GM23338 (cell line): ENCODE data around the gene YPEL1.

Source experiments
- CREB1 ChIP-seq: fragments of 250-450 bp; sonication (Bioruptor Pico); IDR thresholded peaks from 2 replicates; pipeline ENCODE4 v1.5.0; 2020; ENCODE audit warnings: low read depth, mild to moderate bottlenecking, moderate library complexity
- EZH2phosphoT487 ChIP-seq: fragments of 200-600 bp; sonication (generic); IDR thresholded peaks from one replicate; pipeline ENCODE4 v1.8.1; 2018; ENCODE audit warnings: antibody characterized with exemption; ENCODE audit not compliant: unreplicated experiment
- JUNB ChIP-seq: IDR thresholded peaks from one replicate; pipeline ENCODE4 v1.6.1; 2016; ENCODE audit warnings: antibody characterized with exemption; ENCODE audit not compliant: unreplicated experiment
- POLR2AphosphoS5 ChIP-seq: IDR thresholded peaks from 2 replicates; pipeline ENCODE4 v1.6.1; 2016; ENCODE audit warnings: antibody characterized with exemption, low read depth
- TF ChIP-seq, protein P1 (sequence below), 2 experiments: fragments of 200-600 bp in 1 of 2; sonication (generic) in 1 of 2; conservative IDR thresholded peaks; 2 replicates each; pipeline versions ENCODE4 v1.5.1 to v1.6.1; 2016 to 2017; ENCODE audit warnings: antibody characterized with exemption in 2 of 2, low read depth in 2 of 2, mild to moderate bottlenecking in 2 of 2, moderate library complexity in 1 of 2
- TF ChIP-seq, protein P2 (sequence below): IDR thresholded peaks from one replicate; pipeline ENCODE4 v1.6.1; 2018; ENCODE audit warnings: antibody characterized with exemption; ENCODE audit not compliant: unreplicated experiment

DNA sequence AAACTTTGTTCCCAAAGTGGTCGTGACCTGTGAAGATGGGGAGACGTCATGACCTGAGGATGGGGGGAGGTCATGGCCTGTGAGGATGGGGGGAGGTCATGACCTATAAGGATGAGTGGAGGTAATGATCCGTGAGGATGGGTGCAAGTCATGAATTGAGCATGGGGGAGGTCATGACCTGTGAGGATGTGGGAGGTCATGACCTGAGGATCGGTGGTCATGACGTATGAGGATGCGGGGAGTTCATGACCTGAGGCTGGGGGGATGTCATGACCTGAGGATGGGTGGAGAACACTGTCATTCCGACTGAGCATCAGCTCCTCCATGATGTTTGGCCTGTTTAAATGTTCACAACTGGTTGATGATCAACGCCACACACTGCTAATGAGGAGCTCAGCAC lies 25.9 kb downstream of the YPEL1 start:
- TF ChIP-seq, protein P1, sequence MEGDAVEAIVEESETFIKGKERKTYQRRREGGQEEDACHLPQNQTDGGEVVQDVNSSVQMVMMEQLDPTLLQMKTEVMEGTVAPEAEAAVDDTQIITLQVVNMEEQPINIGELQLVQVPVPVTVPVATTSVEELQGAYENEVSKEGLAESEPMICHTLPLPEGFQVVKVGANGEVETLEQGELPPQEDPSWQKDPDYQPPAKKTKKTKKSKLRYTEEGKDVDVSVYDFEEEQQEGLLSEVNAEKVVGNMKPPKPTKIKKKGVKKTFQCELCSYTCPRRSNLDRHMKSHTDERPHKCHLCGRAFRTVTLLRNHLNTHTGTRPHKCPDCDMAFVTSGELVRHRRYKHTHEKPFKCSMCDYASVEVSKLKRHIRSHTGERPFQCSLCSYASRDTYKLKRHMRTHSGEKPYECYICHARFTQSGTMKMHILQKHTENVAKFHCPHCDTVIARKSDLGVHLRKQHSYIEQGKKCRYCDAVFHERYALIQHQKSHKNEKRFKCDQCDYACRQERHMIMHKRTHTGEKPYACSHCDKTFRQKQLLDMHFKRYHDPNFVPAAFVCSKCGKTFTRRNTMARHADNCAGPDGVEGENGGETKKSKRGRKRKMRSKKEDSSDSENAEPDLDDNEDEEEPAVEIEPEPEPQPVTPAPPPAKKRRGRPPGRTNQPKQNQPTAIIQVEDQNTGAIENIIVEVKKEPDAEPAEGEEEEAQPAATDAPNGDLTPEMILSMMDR (conservative IDR thresholded peaks at IDR 0.05; ENCODE audit: low read depth in 2 of 2), result no peak
- TF ChIP-seq POLR2AphosphoS5, result no peak
- TF ChIP-seq JUNB, result no peak
- TF ChIP-seq, protein P2, sequence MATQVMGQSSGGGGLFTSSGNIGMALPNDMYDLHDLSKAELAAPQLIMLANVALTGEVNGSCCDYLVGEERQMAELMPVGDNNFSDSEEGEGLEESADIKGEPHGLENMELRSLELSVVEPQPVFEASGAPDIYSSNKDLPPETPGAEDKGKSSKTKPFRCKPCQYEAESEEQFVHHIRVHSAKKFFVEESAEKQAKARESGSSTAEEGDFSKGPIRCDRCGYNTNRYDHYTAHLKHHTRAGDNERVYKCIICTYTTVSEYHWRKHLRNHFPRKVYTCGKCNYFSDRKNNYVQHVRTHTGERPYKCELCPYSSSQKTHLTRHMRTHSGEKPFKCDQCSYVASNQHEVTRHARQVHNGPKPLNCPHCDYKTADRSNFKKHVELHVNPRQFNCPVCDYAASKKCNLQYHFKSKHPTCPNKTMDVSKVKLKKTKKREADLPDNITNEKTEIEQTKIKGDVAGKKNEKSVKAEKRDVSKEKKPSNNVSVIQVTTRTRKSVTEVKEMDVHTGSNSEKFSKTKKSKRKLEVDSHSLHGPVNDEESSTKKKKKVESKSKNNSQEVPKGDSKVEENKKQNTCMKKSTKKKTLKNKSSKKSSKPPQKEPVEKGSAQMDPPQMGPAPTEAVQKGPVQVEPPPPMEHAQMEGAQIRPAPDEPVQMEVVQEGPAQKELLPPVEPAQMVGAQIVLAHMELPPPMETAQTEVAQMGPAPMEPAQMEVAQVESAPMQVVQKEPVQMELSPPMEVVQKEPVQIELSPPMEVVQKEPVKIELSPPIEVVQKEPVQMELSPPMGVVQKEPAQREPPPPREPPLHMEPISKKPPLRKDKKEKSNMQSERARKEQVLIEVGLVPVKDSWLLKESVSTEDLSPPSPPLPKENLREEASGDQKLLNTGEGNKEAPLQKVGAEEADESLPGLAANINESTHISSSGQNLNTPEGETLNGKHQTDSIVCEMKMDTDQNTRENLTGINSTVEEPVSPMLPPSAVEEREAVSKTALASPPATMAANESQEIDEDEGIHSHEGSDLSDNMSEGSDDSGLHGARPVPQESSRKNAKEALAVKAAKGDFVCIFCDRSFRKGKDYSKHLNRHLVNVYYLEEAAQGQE, result no peak
- no peak for TF ChIP-seq CREB1 (CRISPR knock-in tag)
- TF ChIP-seq EZH2phosphoT487, result no peak
